Neural progenitor cell (in vitro differentiated cells): ENCODE results near the gene FTCD.

Experiments
- CTCF ChIP-seq: fragments of 200-600 bp; sonication (generic); IDR thresholded peaks from 2 replicates; pipeline ENCODE4 v1.5.1; 2017; ENCODE audit warnings: antibody characterized with exemption, mild to moderate bottlenecking
- EZH2 ChIP-seq: fragments of 200-600 bp; sonication (generic); IDR thresholded peaks from 2 replicates; pipeline ENCODE4 v1.6.1; 2017; ENCODE audit warnings: antibody characterized with exemption, mild to moderate bottlenecking, moderate library complexity
- EZH2phosphoT487 ChIP-seq: fragments of 200-600 bp; sonication (generic); IDR thresholded peaks from 2 replicates; pipeline ENCODE4 v1.6.1; 2017; ENCODE audit warnings: antibody characterized with exemption

DNA sequence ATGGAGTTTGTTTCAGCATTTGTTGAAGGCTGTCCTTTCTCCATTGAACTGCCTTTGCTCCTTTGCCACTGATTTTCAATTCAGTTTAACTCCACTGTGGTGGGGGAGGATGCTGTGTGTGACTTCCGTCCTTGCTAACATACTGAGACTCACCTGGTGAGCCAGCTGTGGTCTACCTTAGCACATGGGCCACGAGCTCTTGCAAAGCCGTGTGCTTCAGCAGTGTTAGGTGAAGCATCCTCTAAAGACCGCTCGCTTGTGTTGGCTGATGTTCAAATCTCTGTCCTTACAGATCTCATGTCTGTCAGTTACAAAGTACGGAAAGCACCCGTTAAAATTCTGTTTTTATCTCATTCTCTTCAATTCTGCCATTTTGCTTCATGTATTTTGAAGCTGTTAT is 32.4 kb upstream of the FTCD start:
- no peak for TF ChIP-seq CTCF
- no peak for TF ChIP-seq EZH2
- TF ChIP-seq EZH2phosphoT487: no peak
